Lower leg skin (tissue), 3 donors: ENCODE measurements around the gene MDC1.
"Not testable (repeated sequence)": the region's sequence is repeated elsewhere in the genome, so short reads cannot be mapped to it uniquely, and the experiment has no call there.

Source experiments
- POLR2A ChIP-seq, 2 donors: fragments of 450-650 bp; IDR thresholded peaks; one replicate each; pipeline ENCODE4 v1.6.1; 2016 to 2017; ENCODE audit warnings: antibody characterized with exemption in 2 of 2, mild to moderate bottlenecking in 1 of 2, moderate library complexity in 1 of 2
- TF ChIP-seq, protein P1 (sequence below), 3 donors: fragments of 450-650 bp; IDR thresholded peaks; one replicate each; pipeline ENCODE4 v1.5.1; 2016; ENCODE audit warnings: antibody characterized with exemption in 3 of 3, mild to moderate bottlenecking in 3 of 3, moderate library complexity in 2 of 3

GRCh38 chr6:30765495-30765894, 48.4 kb upstream of the MDC1 start:
- not testable (repeated sequence) for TF ChIP-seq POLR2A (IDR thresholded peaks at IDR 0.05)
- TF ChIP-seq, protein P1, sequence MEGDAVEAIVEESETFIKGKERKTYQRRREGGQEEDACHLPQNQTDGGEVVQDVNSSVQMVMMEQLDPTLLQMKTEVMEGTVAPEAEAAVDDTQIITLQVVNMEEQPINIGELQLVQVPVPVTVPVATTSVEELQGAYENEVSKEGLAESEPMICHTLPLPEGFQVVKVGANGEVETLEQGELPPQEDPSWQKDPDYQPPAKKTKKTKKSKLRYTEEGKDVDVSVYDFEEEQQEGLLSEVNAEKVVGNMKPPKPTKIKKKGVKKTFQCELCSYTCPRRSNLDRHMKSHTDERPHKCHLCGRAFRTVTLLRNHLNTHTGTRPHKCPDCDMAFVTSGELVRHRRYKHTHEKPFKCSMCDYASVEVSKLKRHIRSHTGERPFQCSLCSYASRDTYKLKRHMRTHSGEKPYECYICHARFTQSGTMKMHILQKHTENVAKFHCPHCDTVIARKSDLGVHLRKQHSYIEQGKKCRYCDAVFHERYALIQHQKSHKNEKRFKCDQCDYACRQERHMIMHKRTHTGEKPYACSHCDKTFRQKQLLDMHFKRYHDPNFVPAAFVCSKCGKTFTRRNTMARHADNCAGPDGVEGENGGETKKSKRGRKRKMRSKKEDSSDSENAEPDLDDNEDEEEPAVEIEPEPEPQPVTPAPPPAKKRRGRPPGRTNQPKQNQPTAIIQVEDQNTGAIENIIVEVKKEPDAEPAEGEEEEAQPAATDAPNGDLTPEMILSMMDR (IDR thresholded peaks at IDR 0.05) = not testable (repeated sequence)
